HG02840 (cell line): ENCODE results near the gene PGM1.

Experiments used
- ATAC-seq: cut with Tn5 transposase; IDR thresholded peaks from one replicate; pipeline ENCODE4 v1.9.1; 2021; ENCODE audit warnings: mild to moderate bottlenecking, moderate library complexity, moderate number of reproducible peaks; ENCODE audit not compliant: unreplicated experiment, low FRiP score

PGM1 gene

DNA sequence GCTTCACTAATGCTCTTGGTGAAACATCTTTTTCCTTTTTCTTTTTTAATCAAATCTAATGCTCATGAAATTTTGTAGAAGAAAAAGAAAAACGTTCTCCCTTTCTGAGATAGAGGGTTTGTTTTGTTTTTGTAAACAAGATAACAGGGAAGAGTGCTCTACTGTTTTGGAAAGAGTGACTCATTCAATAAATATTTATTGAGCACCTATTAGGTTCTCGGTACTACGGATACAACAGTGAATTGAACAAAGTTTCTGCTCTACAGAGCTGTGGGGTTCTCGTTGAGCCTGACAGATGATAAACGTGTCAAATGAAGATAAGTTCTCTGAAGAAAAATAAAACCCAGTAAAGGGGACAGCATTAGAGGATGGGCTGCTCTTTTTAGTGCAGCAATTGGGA is 7.0 kb downstream of the PGM1 start:
- ATAC-seq = no peak

DNA sequence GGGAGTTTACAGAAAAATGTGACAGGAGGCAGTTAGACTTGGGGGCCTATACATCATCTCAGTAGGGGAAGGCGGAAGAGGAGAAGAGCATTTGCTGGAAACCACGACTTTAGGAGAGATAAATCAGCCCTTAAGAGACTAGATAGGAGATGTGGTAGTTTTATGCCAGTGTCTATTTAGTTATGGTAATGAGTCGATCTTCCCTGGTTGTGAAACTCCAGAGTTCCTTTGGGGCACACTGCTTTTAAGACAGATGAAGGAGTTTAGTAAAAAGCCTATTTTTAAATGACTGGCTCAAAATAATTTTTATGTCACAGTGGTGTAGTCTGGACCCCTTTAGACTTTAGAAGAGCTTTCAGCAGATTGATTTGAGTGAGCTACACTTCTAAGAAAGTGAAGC is 7.8 kb downstream of the PGM1 start:
- no peak for ATAC-seq

- no peak for ATAC-seq
These were observed 8.3 kb downstream of the PGM1 start for GRCh38 chr1:63601463-63601862.

DNA sequence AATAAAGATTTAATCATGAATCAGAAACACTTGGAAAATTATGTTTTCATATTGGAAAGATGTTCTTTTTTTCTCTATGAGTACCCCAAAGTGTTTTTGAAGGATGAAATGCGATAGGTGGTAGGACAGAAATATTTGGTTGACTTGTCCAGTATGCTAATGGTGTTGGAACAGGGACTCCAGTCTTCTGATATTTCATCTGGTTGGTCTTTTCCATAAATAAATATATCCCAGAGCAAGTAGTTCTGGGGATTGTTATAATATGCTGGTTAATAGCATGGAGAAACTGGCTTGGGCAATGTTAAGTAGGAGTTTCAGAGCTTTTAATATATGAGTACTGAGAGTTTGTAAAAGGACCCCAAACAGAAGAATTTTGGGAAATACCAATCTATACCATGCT is 8.7 kb downstream of the PGM1 start:
- ATAC-seq = no peak

GRCh38 chr1:63602629-63603028 is 9.4 kb downstream of the PGM1 start:
- ATAC-seq = no peak

GRCh38 chr1:63603810-63604209 is 10.6 kb downstream of the PGM1 start:
- ATAC-seq = no peak

DNA sequence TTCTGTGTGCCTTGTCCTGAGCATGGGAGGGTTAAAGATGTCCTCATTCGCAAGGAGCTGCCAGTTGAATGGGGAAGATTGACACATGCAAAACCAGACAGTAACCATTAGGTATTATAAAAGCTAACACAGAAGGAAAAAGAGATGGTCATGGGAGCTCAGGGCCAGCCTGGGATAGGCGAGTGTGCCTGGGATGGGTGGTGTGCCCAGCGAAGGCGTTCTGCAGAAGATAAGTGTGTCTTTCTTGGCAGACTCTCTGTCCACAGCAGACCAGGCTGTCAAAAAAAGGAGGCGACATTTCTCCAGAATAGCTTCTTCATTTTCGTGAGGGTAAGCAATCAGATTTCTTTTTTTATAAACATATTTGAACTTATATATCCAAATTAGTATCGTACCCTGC is 14.1 kb downstream of the PGM1 start:
- no peak for ATAC-seq

DNA sequence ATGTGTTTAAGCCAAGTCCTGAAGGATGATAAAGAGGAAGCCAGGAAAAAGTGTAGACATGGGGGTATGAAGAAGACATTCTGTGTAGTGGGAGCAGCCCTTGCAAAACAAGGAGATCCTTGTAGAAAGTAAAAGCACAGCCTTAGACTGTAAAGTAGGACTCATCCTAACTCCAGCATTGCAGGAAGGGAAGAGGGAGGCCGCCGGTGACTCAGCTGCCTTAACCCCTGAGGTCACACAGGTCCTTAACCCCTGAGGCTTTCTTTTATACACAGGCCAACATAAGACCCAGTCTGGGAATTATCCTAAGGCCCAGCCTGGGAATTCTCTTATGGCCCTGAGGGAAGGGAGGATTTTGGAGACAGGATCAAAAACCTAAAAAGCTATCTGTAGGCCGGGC is 18.0 kb downstream of the PGM1 start:
- no peak for ATAC-seq

- no peak for ATAC-seq
These were observed 19.4 kb downstream of the PGM1 start for GRCh38 chr1:63612564-63612963.

DNA sequence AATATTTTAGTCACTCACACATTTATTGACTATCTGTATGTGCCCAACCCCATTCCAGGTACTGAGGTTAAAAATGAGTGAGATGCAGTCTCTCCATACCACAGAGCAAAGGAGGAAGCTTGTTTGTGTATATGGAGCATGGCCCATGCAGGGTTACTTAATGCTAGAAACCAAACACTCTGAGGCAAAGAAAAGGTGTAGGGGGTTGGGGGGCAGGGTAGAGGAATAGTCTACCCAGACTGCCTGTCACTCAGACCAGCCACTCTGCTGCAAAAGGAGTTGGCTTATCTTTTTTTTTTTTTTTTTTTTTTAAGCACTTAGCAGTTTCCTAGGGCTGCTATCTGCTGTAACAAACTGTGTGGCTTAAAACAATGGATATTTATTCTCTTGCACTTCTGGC is 19.8 kb downstream of the PGM1 start:
- ATAC-seq = no peak

DNA sequence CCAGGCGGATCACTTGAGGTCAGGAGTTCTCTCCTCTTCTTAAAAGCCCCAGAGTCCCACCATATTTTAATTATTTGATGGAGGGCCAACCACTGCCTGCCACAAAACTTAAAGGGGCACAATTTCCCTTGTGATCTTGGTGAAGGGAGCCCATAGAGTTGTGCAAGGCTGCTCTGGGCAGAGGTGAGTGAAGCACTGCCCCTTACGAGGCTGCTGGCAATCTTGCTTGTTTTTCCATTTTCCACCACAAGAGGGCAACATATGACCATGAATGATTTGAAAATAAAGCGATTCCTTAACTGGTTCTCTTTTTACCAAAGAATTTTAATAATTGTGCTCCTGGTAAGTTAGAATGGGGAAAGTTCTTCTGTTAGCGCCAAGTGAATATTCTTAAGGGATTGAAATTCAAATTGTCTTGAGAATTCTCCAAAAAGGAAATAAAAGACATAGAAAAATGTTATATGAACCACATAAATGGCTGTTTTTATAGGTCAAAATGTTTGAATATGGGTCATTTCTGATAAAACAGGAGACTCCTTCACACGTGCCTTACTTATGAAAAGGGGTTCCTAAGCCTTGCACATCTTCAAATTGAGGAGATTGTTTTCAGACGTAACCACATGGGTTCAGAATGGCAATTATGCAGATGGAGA is 22.7 kb downstream of the PGM1 start:
- no peak for ATAC-seq

DNA sequence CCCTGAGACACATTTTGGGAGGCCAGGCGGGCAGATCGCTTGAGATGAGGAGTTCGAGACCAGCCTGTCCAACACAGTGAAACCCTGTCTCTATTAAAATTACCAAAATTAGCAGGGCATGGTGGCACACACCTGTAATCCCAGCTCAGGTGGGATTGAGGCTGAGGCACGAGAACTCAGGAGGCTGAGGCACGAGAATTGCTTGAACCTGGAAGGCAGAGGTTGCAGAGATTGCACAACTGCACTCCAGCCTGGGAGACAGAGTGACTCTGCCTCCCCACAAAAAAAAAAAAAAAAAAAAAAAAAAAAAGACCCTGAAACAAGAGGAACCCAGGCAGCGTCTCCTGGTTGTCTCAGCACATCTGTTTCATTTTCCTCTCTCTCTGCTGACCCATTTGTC is 24.2 kb downstream of the PGM1 start:
- no peak for ATAC-seq

DNA sequence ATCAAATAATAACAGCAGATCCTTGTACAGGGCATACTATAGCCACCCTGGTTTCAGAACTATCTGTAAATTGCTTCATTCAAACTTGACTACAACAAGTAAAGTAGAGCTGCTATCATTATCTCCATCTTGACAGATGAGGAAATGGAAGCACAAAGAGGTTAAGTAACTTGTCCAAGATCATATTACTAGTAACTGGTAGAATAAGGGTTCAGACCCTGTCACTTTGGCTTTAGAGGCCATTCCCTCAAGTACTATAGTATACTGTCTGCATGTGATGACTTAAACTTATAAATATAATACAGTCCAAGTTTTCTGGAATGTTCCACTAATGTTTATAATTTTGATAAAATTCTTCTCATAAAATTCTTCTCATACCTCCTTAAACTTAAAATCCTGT is 24.8 kb downstream of the PGM1 start:
- no peak for ATAC-seq

DNA sequence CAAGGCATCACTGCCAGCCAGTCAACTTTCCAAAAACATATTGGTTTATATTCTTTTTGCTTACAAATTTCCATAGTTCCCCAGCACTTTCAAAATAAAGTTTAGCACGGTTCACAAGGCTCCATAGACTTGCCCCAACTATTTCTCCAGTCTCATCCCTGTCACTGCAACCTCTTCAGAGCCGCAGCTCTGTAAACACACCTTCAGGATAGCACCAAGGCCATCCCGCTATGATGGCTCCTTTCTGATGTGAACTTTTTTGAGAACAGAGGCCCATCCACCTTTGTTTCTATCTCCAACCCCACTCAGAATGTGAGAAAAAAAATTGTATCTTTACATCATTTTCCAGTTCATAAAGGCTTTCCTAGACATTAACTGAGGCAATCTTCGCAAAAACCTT is 26.3 kb downstream of the PGM1 start:
- ATAC-seq = no peak

- ATAC-seq = no peak
These were observed 27.5 kb downstream of the PGM1 start for GRCh38 chr1:63620671-63621070.

DNA sequence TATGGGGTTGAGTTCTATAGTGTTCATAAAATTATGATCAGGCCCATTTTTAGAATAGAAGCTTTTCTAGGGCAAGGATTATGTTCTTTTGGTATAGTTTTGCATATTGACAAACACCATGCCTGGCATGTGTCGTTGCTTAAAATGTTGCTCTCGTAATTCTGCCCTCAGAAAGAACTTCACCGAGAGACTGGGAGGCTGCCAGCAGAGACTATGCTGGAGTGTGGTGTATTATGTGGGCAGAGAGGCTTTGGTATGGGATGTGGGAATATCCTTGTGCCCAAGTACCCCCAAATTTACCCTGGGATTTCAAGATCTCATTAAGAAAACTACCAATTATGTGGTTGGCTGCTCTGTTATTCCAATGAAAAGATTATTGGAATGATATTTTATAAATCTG is 27.9 kb downstream of the PGM1 start:
- ATAC-seq = no peak

GRCh38 chr1:63621698-63622097 is 28.5 kb downstream of the PGM1 start:
- ATAC-seq = no peak

DNA sequence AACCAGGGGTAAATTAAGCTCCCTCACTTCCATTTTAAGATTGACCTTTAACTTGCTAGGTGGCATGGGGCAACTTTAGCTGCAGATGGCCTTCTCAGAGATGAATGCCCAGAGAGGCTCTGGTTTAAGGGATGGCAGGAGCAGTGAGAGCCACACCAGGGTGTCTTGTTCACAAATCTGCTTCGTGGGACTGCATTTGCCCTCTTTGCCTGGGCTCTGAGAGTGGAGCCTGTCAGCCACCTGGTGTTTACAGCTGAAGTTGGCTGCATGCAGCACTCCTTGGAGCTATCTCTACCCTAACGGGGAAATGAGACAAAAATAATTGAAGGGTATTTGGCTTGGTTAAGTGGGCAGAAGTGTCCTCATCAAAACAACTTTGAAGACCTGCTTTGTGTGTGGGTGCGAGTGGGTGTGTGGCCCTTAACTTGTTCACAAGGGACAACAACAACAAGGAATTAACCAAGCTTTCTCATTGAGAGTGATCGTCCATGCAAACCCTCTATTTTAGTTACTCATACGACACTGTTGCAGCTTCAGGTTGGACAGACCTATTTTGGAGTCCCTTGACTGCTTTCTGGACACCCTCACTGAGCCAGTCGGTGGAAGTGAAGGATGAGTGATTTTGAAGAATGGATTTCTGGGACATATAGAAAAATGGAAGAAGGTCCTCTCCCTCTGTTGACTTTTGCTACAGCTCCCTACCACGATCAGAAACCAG is 29.8 kb downstream of the PGM1 start:
- no peak for ATAC-seq

GRCh38 chr1:63623952-63624351 is 30.7 kb downstream of the PGM1 start:
- no peak for ATAC-seq

DNA sequence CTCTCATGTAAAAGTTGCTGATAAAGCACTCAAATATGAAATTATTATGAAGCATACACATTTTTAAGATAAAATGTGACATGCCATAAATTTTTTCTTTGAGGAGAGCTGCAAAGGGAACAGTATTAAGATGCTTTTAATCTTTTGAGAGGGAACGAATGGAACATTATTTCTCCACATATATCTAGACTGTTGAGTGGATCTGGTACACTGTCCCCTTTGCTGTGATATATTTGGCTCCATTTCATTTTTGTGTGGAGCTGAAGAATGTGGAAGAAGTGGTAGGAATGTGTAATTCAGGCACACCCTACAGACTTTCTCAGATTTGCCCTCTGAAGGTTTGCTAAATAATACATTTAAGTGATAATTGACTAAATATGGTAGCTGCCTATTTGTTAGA is 31.7 kb downstream of the PGM1 start:
- no peak for ATAC-seq

DNA sequence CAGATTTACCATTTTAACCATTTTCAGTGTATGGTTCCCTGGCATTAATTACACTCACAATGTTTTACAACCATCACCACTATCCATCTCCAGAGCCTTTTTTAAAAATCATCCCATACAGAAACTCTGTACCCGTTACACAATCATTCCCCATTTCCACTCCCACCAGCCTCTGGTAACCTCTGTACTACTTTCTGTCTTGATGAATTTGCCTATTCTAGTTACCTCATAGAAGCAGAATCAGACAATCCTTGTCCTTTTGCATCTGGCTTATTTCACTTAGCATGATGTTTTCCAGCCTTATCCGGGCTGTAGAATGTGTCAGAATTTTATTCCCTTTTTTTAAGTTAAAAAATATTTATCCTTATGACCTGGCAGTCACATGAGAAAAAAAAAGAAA is 33.0 kb downstream of the PGM1 start:
- no peak for ATAC-seq

GRCh38 chr1:63628607-63629006 is 35.4 kb downstream of the PGM1 start:
- no peak for ATAC-seq
